NK-92 treated with Interleukin-12 subunit alpha and Interleukin-12 subunit beta, amount 100 ng/mL, for 24 hours (cell line): ENCODE measurements around the gene CHD2.

Source experiments
- DNase-seq: peaks from one replicate; lab custom pipeline; 2025; lab: John Stamatoyannopoulos, UW

Gene CHD2

DNA sequence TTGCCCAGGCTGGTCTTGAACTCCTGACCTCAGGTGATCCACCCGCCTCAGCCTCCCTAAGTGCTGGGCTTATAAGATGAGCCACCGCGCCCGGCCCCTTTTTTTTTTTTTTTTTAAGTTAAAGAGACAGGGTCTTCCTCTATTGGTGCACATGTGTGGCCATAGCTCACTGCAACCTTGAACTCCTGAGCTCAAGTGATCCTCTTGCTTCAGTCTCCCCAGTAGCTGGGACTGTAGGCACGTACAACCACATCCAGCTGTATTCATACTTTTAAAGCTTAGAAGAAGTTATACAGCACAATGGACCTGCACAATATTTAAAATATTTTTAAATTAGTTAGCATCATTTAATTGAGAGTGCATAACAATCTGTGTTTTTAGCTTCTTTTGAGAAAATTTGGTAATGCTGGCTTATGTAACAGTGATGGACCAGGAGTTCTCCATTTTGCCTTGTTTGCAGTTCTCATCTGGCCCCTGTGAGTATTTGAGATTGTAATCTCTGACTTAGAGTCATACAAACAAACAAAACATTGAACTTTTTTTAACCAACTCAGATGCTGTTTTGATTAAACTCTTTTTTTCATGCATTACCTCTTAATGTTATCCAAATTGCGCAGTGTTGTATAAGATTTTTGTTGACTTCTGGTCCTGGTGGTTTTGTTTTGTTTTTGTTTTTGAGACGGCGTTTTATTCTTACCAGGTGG, 33.0 kb downstream of the CHD2 start:
- DNase-seq, result no peak

GRCh38 chr15:92933831-92934230, 33.7 kb downstream of the CHD2 start:
- no peak for DNase-seq

DNA sequence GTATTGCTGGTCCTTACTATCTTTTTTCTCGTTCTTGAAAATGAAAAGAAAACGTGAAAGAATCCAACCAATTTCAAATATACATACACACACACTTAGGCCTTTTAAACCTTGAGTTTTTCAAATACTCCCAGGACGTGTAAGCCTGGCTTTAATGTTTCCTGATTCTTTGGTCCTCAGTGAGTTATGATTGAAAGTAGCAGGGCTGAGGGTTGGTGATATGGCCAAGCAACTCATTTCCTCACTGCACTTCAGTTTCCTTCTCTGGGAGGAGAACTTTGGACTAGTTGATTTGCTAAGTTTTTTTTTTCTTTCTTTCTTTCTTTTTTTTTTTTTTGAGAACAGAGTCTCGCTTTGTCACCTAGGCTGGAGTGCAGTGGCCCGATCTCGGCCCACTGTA, 34.6 kb downstream of the CHD2 start:
- no peak for DNase-seq

- no peak for DNase-seq
Observed at GRCh38 chr15:92936138-92936537, 36.0 kb downstream of the CHD2 start.

DNA sequence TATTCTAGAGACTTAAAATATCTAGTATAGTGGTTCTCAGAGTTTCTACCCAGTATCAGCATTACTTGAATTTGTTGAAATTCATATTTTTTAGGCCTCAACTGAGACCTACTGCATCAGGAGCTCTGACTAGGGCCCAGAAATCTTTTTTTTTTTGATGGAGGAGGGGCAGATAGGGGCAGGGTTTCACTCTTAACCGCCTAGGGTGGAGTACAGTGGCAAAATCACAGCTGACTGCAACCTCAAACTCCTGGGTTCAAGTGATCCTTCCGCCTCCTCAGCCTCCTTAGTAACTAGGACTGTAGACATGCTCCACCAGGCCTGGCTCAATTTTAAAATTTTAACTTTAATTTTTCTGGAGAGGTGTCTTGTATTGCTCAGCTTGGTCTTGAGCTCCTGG, 36.6 kb downstream of the CHD2 start:
- no peak for DNase-seq

DNA sequence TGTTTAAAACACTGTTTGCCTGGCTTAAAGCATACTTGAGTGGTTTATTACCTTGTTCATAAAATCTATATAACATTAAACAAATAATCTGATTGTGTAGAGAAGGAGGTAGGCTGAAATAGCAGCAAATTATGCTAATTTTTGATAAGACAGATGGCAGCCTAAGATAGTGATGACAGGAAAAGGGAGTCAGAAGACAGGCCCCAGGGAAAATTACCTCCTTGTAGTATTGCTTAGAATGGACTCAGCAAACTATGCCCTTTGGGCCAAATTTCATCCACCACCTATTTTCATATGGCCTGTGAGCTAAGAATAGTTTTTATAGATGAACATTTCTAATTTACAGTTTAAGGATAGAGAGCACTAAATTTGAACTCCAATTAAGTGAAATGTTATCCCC, 37.8 kb downstream of the CHD2 start:
- DNase-seq, result no peak

DNA sequence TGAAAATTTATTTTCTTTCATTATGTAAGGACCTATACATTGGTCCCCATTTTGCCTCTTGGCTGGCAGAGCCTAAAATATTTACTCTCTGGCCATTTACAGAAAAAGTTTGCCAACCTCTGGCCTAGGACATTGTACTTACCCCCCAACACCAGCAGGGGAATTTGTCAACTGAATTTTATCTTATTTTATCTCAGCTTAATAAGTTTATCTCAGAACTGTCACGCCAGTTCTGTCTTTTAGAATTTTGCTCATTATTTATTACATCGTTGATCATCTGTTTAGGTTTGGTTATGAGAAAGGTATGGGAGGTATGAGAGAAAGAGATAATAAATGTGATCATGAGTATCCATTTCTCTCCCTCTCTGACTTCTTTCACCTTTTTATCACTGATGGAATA, 38.3 kb downstream of the CHD2 start:
- no peak for DNase-seq

GRCh38 chr15:92941668-92942067, 41.5 kb downstream of the CHD2 start:
- DNase-seq, result no peak

GRCh38 chr15:92942706-92943105, 42.6 kb downstream of the CHD2 start:
- no peak for DNase-seq

DNA sequence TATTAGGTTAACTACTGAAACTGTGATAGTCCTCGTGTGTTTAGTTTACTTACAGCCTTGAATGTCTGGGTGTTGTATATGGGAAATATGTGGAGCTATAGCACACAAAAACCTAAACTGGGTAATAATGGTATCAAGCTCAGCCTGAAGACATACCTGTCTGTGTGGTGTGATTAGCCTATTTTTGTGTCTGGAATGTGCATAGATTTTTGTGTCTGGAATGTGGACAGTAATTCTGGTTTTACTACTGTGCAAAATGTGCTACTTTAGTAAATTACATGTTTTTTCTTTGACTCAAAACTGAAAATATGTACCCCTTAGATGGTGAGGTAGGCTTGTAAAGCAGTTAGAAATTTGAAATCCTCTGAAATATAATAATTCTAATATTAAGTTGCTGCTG, 43.5 kb downstream of the CHD2 start:
- DNase-seq, result no peak

DNA sequence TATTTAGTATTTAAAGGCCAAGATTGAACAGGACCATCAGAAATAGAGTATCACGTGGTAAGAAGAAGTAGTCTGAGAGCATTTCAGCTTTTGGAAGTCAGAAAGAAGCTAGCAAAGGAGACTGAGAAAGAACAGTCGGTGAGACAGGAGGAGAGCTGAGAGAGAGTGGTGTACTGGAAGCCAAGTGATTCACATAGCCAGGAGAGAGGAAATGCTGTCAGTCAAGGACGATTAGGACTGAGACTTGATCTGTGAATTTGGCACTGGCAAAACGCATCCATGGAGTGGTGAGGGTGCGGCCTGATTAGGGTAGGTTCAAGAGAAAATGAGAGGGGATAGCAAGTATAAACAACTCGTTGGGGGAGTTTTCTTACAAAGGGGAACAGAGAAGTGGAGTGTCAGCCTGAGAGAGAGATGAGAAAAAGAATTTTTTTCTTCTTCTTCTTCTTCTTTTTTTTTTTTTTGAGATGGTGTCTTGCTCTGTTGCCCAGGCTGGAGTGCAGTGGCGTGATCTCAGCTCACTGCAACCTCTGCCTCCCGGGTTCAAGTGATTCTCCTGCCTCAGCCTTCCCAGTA, 44.9 kb downstream of the CHD2 start:
- no peak for DNase-seq

- DNase-seq, result no peak
Observed at GRCh38 chr15:92947071-92947730, 47.1 kb downstream of the CHD2 start.

GRCh38 chr15:92949604-92950249, 49.6 kb downstream of the CHD2 start:
- DNase-seq, result no peak

DNA sequence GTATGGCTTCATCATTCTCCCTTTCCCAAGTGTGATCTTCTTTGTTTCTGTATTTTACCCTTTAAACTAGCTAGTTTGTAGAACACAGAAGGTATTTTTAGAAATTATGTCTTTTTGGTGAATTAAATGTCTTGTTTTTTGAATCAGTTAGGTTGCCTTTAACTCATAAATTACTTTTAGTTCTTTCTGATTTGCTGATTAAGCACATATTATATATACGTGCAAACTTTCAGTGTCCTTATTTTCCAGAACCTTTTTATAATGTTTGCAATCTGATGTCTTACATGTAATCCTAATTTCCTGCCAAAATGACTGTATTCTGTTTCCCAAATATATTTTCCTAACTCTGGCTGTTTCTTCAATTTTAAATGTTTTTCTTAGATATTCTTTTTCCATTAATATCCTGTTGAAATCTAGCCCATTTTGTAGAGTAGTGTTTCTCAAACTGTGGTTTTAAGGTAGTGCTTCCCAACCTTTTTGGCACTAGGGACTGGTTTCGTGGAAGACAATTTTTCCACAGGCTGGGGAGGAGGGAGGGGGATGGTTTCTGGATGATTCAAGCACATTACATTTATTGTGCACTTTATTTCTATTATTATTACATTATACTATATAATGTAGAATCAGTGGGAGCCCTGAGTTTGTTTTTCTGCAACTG, 51.8 kb downstream of the CHD2 start:
- DNase-seq, result no peak

DNA sequence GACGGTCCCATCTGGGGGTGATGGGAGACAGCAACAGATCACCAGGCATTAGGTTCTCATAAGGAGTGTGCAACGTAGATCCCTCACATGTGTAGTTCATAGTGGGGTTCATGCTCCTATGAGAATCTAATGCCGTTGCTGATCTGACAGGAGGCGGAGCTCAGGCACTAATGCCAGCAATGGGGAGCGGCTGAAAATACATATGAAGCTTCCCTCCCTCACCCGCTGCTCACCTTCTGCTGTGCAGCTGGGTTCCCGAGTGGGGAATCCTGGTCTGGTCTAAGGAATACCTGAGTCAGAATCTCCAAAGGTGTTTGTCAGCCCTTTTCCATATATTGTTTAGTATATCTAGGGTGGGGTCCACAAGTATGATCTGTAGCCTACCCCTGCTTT, 52.3 kb downstream of the CHD2 start:
- DNase-seq, result no peak

DNA sequence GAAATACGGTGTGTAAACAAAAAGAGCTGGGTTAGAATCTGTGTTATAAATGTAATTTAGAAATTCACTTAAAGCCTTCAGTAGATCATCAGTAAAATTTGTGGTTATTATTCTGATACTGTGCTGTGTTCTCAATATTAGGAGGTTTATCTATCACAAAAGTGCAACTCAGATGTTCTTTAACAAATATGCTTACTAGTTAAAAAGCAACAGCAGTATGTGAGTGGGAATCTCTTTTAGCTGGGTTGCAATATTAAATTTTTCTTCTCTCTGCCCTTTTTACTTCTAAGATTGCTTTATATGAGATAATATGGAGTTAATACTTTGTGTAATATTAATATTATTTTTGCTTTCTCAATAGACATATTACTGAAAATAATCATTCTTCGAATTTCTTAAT, 53.4 kb downstream of the CHD2 start:
- DNase-seq, result no peak

DNA sequence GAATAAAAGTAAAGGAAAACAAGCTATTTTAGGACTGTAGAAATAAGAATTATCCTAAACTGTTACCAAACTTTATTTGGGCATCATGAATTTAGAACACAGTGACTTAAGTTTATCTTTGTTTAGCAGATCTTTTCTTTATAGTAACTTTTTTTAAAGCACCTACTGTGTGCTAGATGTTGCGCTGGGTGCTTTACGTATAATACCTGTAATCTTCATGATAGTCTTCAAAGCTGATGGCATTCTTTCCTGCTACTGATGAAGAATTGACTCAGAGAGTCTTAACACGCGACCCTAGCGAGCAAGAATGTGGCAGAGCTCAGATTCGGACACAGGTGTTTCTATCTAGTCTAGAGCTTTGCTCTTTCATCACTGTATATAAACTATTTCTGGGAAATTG, 53.9 kb downstream of the CHD2 start:
- no peak for DNase-seq

- no peak for DNase-seq
Observed at GRCh38 chr15:92954578-92954977, 54.5 kb downstream of the CHD2 start.

DNA sequence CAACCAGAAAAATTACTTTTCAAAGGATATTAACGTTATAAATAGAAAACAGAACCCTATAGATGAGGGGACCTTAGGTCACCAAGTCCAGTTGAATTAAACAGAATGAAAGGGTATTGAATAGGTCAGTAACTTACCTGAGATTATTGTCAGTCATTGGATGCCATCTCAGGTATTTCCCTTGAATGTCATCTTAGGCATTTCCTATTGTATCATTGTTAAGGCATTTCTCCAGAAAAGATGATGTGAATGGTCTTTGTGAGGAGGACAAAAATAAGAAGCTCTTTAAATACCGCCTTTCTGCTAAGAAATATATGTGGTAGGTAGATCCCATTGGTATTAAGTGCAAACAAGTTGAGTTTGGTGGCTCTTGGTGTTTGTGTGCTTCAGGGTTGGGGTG, 55.6 kb downstream of the CHD2 start:
- DNase-seq, result no peak

- DNase-seq, result no peak
Observed at GRCh38 chr15:92958105-92958504, 58.0 kb downstream of the CHD2 start.

GRCh38 chr15:92959219-92959618, 59.1 kb downstream of the CHD2 start:
- DNase-seq, result no peak

DNA sequence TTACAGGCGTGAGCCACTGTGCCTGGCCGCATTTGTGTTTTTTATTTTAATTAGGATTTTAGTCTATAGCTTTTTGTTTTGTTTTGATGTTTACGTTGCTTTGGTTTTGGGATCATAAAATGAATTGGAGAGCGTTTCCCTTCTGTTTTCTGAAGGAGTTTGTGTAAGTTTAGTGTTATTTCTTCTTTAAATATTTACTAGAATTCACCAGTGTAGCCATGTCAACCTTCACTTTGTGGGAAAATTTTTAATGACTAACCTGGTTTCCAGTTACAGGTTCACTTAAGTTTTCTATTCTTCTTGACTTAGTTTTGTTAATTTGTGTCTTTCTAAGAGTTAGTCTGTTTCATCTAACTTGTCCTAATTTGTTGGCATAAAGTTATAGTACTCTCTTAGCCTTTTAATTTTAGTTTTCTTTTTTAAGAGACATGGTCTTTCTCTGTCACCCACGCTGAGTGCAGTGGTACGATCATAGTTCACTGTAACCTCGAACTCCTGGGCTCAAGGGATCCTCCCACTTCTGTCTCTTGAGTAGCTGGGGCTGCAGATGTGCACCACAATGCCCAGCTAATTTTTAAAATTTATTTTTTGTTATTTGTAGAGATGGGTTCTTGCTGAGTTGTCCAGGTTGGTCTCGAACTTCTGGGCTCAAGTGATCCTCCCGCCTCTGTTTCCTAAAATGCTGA, 61.0 kb downstream of the CHD2 start:
- no peak for DNase-seq
